ENCODE measurements around the gene SSH2. TPM values are rescaled to one million over a fixed set of nuclear protein-coding genes. Genes with fewer than 3 reads are reported as not detected.

SSH2 gene
- polyA plus RNA-seq, 3 donors, result 31.9 to 66.6 (median 54.0) TPM

GRCh38 chr17:29576214-29577000 lies 353.6 kb downstream of the SSH2 start:
- no peak overlapping the region for H3K4me3 Mint-ChIP-seq
- H3K4me1 ChIP-seq (ENCODE audit: control insufficient read depth in 1 of 2, insufficient read depth in 2 of 2, low read length in 2 of 2), result peaks cover 2 to 10% of the 10 kb centered on the region in 2 donors
- no peak for TF ChIP-seq CTCF (IDR thresholded peaks at IDR 0.05)
- H3K27me3 ChIP-seq (ENCODE audit: control insufficient read depth in 2 of 2, insufficient read depth in 2 of 2, low read length in 2 of 2), result no peaks in the 10 kb centered on the region
- H3K27me3 Mint-ChIP-seq (ENCODE audit: low read depth in 3 of 3), result no peaks in the 10 kb centered on the region
- intact Hi-C loops (cut with micrococcal nuclease), result no loop called here
- no peak overlapping the region for H3K9ac ChIP-seq (ENCODE audit: insufficient read depth, low read length, poor library complexity, severe bottlenecking)
- H3K4me2 ChIP-seq (replicated peaks; ENCODE audit: extremely low read depth, low read length, poor library complexity, severe bottlenecking), result no peak overlapping the region
- DNase-seq, result no peak
- WGBS (ENCODE audit: insufficient coverage), result 96% methylated on average over 36 of the region's 37 CpGs
- peaks cover 56 to 88% of the 10 kb centered on the region in 2 donors for H3K36me3 Mint-ChIP-seq
- H2AFZ ChIP-seq (ENCODE audit: insufficient read depth, low read depth, low read length, poor library complexity, severe bottlenecking), result no peak overlapping the region
- H3K4me3 ChIP-seq (replicated peaks in 1 of 3; ENCODE audit: low read depth in 2 of 3, low read length in 3 of 3), result no peak overlapping the region
- peaks cover 5% of the 10 kb centered on the region for H3K4me1 Mint-ChIP-seq
- H3K36me3 ChIP-seq (replicated peaks in 1 of 2; ENCODE audit: control insufficient read depth in 1 of 2, insufficient read depth in 2 of 2, low read length in 2 of 2), result peaks cover 71 to 77% of the 10 kb centered on the region in 2 donors
- no peaks in the 10 kb centered on the region for H3K9me3 ChIP-seq (replicated peaks in 1 of 2; ENCODE audit: control insufficient read depth in 1 of 2, insufficient read depth in 1 of 2, low read length in 2 of 2)
- peaks cover 7% of the 10 kb centered on the region for H3K79me2 ChIP-seq (ENCODE audit: insufficient read depth, low read length)
- no peak overlapping the region for H3K27ac ChIP-seq (ENCODE audit: low read depth in 1 of 2, low read length in 2 of 2)
- peaks cover 44% of the 10 kb centered on the region for H4K20me1 ChIP-seq (ENCODE audit: insufficient read depth, low read length)
- peak overlapping the region in 1 of 7 donors; percentile 49 for H3K27ac Mint-ChIP-seq
- no peaks in the 10 kb centered on the region for H3K9me3 Mint-ChIP-seq

Small RNA genes lying within 50 kb of the gene (small RNA-seq; reads per million reads assigned to genes)
- gene RF00156 (ENCODE audit: insufficient read length, low read depth) (not detected), gene RF01210 (ENCODE audit: insufficient read length, low read depth) (not detected), gene RNU6-920P (ENCODE audit: insufficient read length, low read depth) (not detected)

Other genes starting within 250 kb of the SSH2 start
- under 1 TPM in 1 of 3 donors, not detected in 2; 0.04 TPM for gene EFCAB5, start 11.4 kb upstream of the SSH2 start, polyA plus RNA-seq
- gene NSRP1, start 186.6 kb upstream of the SSH2 start, polyA plus RNA-seq, result 10 to 100 TPM in 2 of 3 donors, 1 to 10 TPM in 1; 7.2 to 19.9 (median 11.7) TPM